ENCODE measurements around the gene TSNAX. TPM values are rescaled to one million over a fixed set of nuclear protein-coding genes. Genes with fewer than 3 reads are reported as not detected.
A peak's percentile ranks its signal among the peaks of the same experiment; 100 is the strongest.

The TSNAX gene
- total and polyA plus RNA-seq, 9 of the 15 experiments (the other 6 are each of a cell fraction or from before 2014, with no cell fraction given): 33.8 to 102 (median 61.2) TPM

DNA sequence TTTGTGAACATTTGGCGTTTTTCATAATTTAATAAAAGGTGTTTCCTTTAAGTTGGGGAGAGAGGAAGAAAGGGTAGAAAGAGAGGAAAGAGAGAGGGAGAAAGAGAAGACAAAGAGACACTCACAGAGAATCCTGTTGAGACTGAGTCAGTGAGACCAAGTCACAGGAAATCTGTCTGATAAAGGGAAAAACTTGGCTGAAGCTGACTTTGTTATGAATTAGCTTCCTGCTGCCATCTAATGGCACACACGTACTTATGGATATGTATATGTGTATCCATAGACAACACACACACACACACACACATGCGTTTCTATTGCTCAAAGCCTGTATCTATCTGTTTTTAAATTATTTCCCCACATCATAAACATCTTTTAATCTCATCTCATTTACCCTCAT lies 55.6 kb downstream of the TSNAX start (continued):
- TF ChIP-seq, protein P1, sequence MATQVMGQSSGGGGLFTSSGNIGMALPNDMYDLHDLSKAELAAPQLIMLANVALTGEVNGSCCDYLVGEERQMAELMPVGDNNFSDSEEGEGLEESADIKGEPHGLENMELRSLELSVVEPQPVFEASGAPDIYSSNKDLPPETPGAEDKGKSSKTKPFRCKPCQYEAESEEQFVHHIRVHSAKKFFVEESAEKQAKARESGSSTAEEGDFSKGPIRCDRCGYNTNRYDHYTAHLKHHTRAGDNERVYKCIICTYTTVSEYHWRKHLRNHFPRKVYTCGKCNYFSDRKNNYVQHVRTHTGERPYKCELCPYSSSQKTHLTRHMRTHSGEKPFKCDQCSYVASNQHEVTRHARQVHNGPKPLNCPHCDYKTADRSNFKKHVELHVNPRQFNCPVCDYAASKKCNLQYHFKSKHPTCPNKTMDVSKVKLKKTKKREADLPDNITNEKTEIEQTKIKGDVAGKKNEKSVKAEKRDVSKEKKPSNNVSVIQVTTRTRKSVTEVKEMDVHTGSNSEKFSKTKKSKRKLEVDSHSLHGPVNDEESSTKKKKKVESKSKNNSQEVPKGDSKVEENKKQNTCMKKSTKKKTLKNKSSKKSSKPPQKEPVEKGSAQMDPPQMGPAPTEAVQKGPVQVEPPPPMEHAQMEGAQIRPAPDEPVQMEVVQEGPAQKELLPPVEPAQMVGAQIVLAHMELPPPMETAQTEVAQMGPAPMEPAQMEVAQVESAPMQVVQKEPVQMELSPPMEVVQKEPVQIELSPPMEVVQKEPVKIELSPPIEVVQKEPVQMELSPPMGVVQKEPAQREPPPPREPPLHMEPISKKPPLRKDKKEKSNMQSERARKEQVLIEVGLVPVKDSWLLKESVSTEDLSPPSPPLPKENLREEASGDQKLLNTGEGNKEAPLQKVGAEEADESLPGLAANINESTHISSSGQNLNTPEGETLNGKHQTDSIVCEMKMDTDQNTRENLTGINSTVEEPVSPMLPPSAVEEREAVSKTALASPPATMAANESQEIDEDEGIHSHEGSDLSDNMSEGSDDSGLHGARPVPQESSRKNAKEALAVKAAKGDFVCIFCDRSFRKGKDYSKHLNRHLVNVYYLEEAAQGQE (IDR thresholded peaks at IDR 0.05; ENCODE audit: borderline replicate concordance): peak; percentile 71; the same call in 1 of the 2 replicates
- TF ChIP-seq, protein P1 (CRISPR knock-in tag; IDR thresholded peaks at IDR 0.05; ENCODE audit: low read depth): no peak
- TF ChIP-seq EP300 (IDR thresholded peaks at IDR 0.05; ENCODE audit: low read length) (0 out of 2 replicates have a peak, but pooled peaks have one; percentile 11), ZNF77 (CRISPR knock-in tag; IDR thresholded peaks at IDR 0.05) (no peak)
- TF ChIP-seq, protein P2, sequence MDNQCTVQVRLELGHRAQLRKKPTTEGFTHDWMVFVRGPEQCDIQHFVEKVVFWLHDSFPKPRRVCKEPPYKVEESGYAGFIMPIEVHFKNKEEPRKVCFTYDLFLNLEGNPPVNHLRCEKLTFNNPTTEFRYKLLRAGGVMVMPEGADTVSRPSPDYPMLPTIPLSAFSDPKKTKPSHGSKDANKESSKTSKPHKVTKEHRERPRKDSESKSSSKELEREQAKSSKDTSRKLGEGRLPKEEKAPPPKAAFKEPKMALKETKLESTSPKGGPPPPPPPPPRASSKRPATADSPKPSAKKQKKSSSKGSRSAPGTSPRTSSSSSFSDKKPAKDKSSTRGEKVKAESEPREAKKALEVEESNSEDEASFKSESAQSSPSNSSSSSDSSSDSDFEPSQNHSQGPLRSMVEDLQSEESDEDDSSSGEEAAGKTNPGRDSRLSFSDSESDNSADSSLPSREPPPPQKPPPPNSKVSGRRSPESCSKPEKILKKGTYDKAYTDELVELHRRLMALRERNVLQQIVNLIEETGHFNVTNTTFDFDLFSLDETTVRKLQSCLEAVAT (IDR thresholded peaks at IDR 0.05): 0 out of 4 replicates have a peak, but pooled peaks of 1 of the 2 experiments have one; percentile 25
